ENCODE data around the gene SGCA. TPM values are rescaled to one million over a fixed set of nuclear protein-coding genes. Genes with fewer than 3 reads are reported as not detected.

SGCA gene
- polyA plus RNA-seq, 4 donors: 0.82 to 1.2 (median 0.89) TPM

- no peak for DNase-seq (ENCODE audit: low read depth in 4 of 4, low spot score in 2 of 4)
These were observed 54.2 kb downstream of the SGCA start for GRCh38 chr17:50219939-50220465.

- no peak for DNase-seq (ENCODE audit: low read depth in 4 of 4, low spot score in 2 of 4)
These were observed 55.0 kb downstream of the SGCA start for GRCh38 chr17:50220811-50221210.

GRCh38 chr17:50221266-50221863, 55.6 kb downstream of the SGCA start:
- DNase-seq (ENCODE audit: low read depth in 4 of 4, low spot score in 2 of 4): no peak

- no peak for DNase-seq (ENCODE audit: low read depth in 4 of 4, low spot score in 2 of 4)
These were observed 56.2 kb downstream of the SGCA start for GRCh38 chr17:50221864-50222545.

- DNase-seq (ENCODE audit: low read depth in 4 of 4, low spot score in 2 of 4): no peak
These were observed 57.1 kb downstream of the SGCA start for GRCh38 chr17:50222922-50223321.

Other genes with a start within 250 kb of the SGCA start
- under 1 TPM; 0.49 to 0.66 (median 0.55) TPM for gene DLX4, start 196.8 kb upstream of the SGCA start, polyA plus RNA-seq (ENCODE audit: insufficient read length in 4 of 4)
- gene DLX3, start 170.8 kb upstream of the SGCA start, polyA plus RNA-seq (ENCODE audit: insufficient read length in 4 of 4): 1 to 10 TPM in 3 of 4 donors, under 1 TPM in 1; 0.71 to 2.0 (median 1.5) TPM
- gene ITGA3, start 109.9 kb upstream of the SGCA start, polyA plus RNA-seq (ENCODE audit: insufficient read length in 4 of 4): 100 to 1,000 TPM in 3 of 4 donors, 10 to 100 TPM in 1; 85.2 to 115 (median 108) TPM
- 100 to 1,000 TPM; 112 to 131 (median 117) TPM for gene PDK2, start 70.7 kb upstream of the SGCA start, polyA plus RNA-seq (ENCODE audit: insufficient read length in 4 of 4)
- gene SAMD14, start 35.8 kb upstream of the SGCA start, polyA plus RNA-seq (ENCODE audit: insufficient read length in 4 of 4): 10 to 100 TPM in 3 of 4 donors, 1 to 10 TPM in 1; 9.4 to 21.7 (median 20.0) TPM
- 10 to 100 TPM; 44.8 to 55.2 (median 47.6) TPM for gene PPP1R9B, start 15.3 kb upstream of the SGCA start, polyA plus RNA-seq (ENCODE audit: insufficient read length in 4 of 4)
- 100 to 1,000 TPM; 447 to 744 (median 516) TPM for gene COL1A1, start 35.6 kb downstream of the SGCA start, polyA plus RNA-seq (ENCODE audit: insufficient read length in 4 of 4)
- 1 to 10 TPM in 3 of 4 donors, under 1 TPM in 1; 0.93 to 2.4 (median 1.9) TPM for gene TMEM92, start 108.5 kb downstream of the SGCA start, polyA plus RNA-seq (ENCODE audit: insufficient read length in 4 of 4)
- gene XYLT2, start 180.1 kb downstream of the SGCA start, polyA plus RNA-seq (ENCODE audit: insufficient read length in 4 of 4): 10 to 100 TPM; 15.7 to 29.0 (median 26.0) TPM
- 10 to 100 TPM; 66.1 to 83.0 (median 76.9) TPM for gene MRPL27, start 207.2 kb downstream of the SGCA start, polyA plus RNA-seq (ENCODE audit: insufficient read length in 4 of 4)
- gene EME1, start 207.2 kb downstream of the SGCA start, polyA plus RNA-seq (ENCODE audit: insufficient read length in 4 of 4): 10 to 100 TPM in 1 of 4 donors, 1 to 10 TPM in 3; 5.8 to 10.6 (median 8.8) TPM
- 10 to 100 TPM; 55.2 to 62.0 (median 59.4) TPM for gene LRRC59, start 231.5 kb downstream of the SGCA start, polyA plus RNA-seq (ENCODE audit: insufficient read length in 4 of 4)